K562 (cell line): ENCODE measurements around the gene AFAP1. TPM values are rescaled to one million over a fixed set of nuclear protein-coding genes. Genes with fewer than 3 reads are reported as not detected.

Source experiments
- ATAC-seq: fragments of 200-7000 bp; cut with Tn5 transposase; 3 replicates; pipeline ENCODE4 v1.9.1; 2020; ENCODE audit warnings: moderate library complexity
- BruUV-seq: library from RNA; stranded (reverse); fragments of 400-500 nt; replicated peaks from 2 replicates; lab custom pipeline; 2021; lab: Mats Ljungman, UMichigan
- CTCF ChIA-PET: fragments of 300-600 bp; formaldehyde crosslinking; extraction: SDS; loops from one replicate; lab custom pipeline; 2021; ENCODE audit warnings: low intra/inter-chr PET ratio; lab: Yijun Ruan, JAX
- POLR2A ChIA-PET: fragments of 300-600, 350-650 bp; sonication (Branson Sonifier 250); formaldehyde crosslinking; extraction: SDS; loops from one replicate; lab custom pipeline; 2021; ENCODE audit warnings: antibody characterized with exemption, inconsistent platforms; lab: Yijun Ruan, JAX
- DNase-seq, 4 experiments: peaks; one replicate each; pipeline versions ENCODE4 v3.0.0 to v3.0.0-alpha.2; 2011 to 2018; ENCODE audit warnings: low spot score in 3 of 4, mixed read lengths in 3 of 4; ENCODE audit errors: extremely low read depth in 1 of 4
- FAIRE-seq: peaks from 2 replicates; lab custom pipeline; 2011; peaks lifted over from hg19 to GRCh38; lab: Jason Lieb, UNC
- H2AFZ ChIP-seq: 2 replicates; pipeline ENCODE4 v1.6.0; 2011; ENCODE audit warnings: low read depth, low read length, control low read depth, inconsistent platforms
- H3K27ac ChIP-seq: fragments of 200-600 bp; 3 replicates; pipeline ENCODE4 v1.8.0; 2011; ENCODE audit warnings: low read depth, mild to moderate bottlenecking, control low read depth, inconsistent platforms, low read length, moderate library complexity, mixed read lengths; ENCODE audit errors: extremely low read depth
- H3K27me3 ChIP-seq, 2 experiments: fragments of 300-600 bp in 1 of 2; 2 replicates in 1 of 2; 3 replicates in 1 of 2; pipeline versions ENCODE4 v1.6.0 to v1.8.0; 2011; ENCODE audit warnings: inconsistent platforms in 2 of 2, low read length in 2 of 2, mild to moderate bottlenecking in 1 of 2, mixed read lengths in 1 of 2, moderate library complexity in 1 of 2; ENCODE audit not compliant: control insufficient read depth in 2 of 2, insufficient read depth in 2 of 2
- H3K36me3 ChIP-seq: fragments of 300-600 bp; 3 replicates; pipeline ENCODE4 v1.8.0; 2011; ENCODE audit warnings: mild to moderate bottlenecking, low read length, inconsistent platforms; ENCODE audit not compliant: control insufficient read depth, insufficient read depth
- H3K4me1 ChIP-seq, 2 experiments: fragments of 200-600 bp in 1 of 2; replicated peaks in 1 of 2; 2 replicates in 1 of 2; 3 replicates in 1 of 2; pipeline versions ENCODE4 v1.5.1 to v1.8.0; 2011; ENCODE audit warnings: inconsistent platforms in 2 of 2, low read length in 2 of 2, mild to moderate bottlenecking in 1 of 2, mixed read lengths in 1 of 2, moderate library complexity in 1 of 2; ENCODE audit not compliant: control insufficient read depth in 2 of 2, insufficient read depth in 2 of 2
- H3K4me2 ChIP-seq: 2 replicates; pipeline ENCODE4 v1.6.1; 2011; ENCODE audit warnings: low read length, control low read depth, inconsistent platforms, mixed read lengths; ENCODE audit not compliant: insufficient read depth
- H3K4me3 ChIP-seq: fragments of 200-600 bp; sonication (generic), shearing (Covaris generic); 2 replicates; pipeline ENCODE4 v1.5.1; 2016; ENCODE audit warnings: control low read depth, inconsistent platforms
- H3K79me2 ChIP-seq: fragments of 200-600 bp; 3 replicates; pipeline ENCODE4 v1.8.0; 2011; ENCODE audit warnings: low read length, inconsistent platforms; ENCODE audit not compliant: control insufficient read depth, insufficient read depth
- H3K9ac ChIP-seq, 2 experiments: 2 replicates each; pipeline versions ENCODE4 v1.6.0 to v1.6.1; 2011; ENCODE audit warnings: low read depth in 2 of 2, low read length in 2 of 2, control low read depth in 1 of 2, inconsistent platforms in 1 of 2, mild to moderate bottlenecking in 1 of 2, mixed read lengths in 1 of 2; ENCODE audit not compliant: insufficient read depth in 1 of 2
- H3K9me1 ChIP-seq: one replicate; pipeline ENCODE4 v1.6.0; 2011; ENCODE audit warnings: inconsistent platforms, mild to moderate bottlenecking, low read length, moderate library complexity; ENCODE audit not compliant: control insufficient read depth, insufficient read depth
- H3K9me3 ChIP-seq: replicated peaks from 2 replicates; pipeline ENCODE4 v1.5.1; 2011; ENCODE audit warnings: low read depth, low read length, inconsistent platforms; ENCODE audit not compliant: control insufficient read depth, insufficient read depth
- H4K20me1 ChIP-seq: replicated peaks from 2 replicates; pipeline ENCODE4 v1.6.1; 2011; ENCODE audit warnings: low read length, inconsistent platforms, mixed read lengths; ENCODE audit not compliant: control insufficient read depth, insufficient read depth
- BRD4 ChIP-seq: fragments of 200-600 bp; sonication (generic); IDR thresholded peaks from 2 replicates; pipeline ENCODE4 v1.6.1; 2017; ENCODE audit warnings: inconsistent platforms
- CHD4 ChIP-seq: fragments of 200-600 bp; sonication (generic); IDR thresholded peaks from 3 replicates; pipeline ENCODE4 v1.6.1; 2012; ENCODE audit warnings: low read depth, mild to moderate bottlenecking, mixed read lengths, low read length, inconsistent platforms; ENCODE audit not compliant: insufficient read depth, insufficient replicate concordance, poor library complexity, severe bottlenecking
- ETS2 ChIP-seq: IDR thresholded peaks from 2 replicates; pipeline ENCODE4 v1.6.1; 2016; ENCODE audit warnings: borderline replicate concordance, missing genetic modification characterization, mild to moderate bottlenecking, moderate library complexity, missing compliant biosample characterization; ENCODE audit not compliant: poor library complexity, severe bottlenecking
- IRF2 ChIP-seq: sonication (generic); formaldehyde crosslinking; IDR thresholded peaks from 2 replicates; pipeline ENCODE4 v1.8.1; 2022; ENCODE audit warnings: mild to moderate bottlenecking, missing genetic modification reagents
- L3MBTL2 ChIP-seq: fragments of 450-650 bp; IDR thresholded peaks from 2 replicates; pipeline ENCODE4 v1.6.1; 2016; ENCODE audit warnings: mild to moderate bottlenecking, moderate library complexity
- MAFF ChIP-seq: IDR thresholded peaks from 2 replicates; pipeline ENCODE4 v1.6.1; 2012; ENCODE audit warnings: low read length, improper control_type of control experiment
- MED1 ChIP-seq: sonication (generic); formaldehyde crosslinking; IDR thresholded peaks from 2 replicates; pipeline ENCODE4 v1.8.1; 2023; ENCODE audit warnings: missing genetic modification reagents, borderline replicate concordance
- NFRKB ChIP-seq: fragments of 450-650 bp; IDR thresholded peaks from 2 replicates; pipeline ENCODE4 v1.6.1; 2016; ENCODE audit warnings: low read depth
- NR2F6 ChIP-seq: fragments of 450-650 bp; formaldehyde crosslinking; IDR thresholded peaks from 2 replicates; pipeline ENCODE4 v1.4.0; 2020; ENCODE audit warnings: mild to moderate bottlenecking
- PHF8 ChIP-seq: fragments of 200-600 bp; sonication (generic); IDR thresholded peaks from 2 replicates; pipeline ENCODE4 v1.6.1; 2012; ENCODE audit warnings: mixed run types, mild to moderate bottlenecking, inconsistent platforms, low read length, moderate library complexity, borderline replicate concordance
- SPI1 ChIP-seq: IDR thresholded peaks from 2 replicates; pipeline ENCODE4 v1.6.1; 2011; ENCODE audit warnings: low read depth, low read length, control low read depth, borderline replicate concordance
- STAT5A ChIP-seq: IDR thresholded peaks from 2 replicates; pipeline ENCODE4 v1.6.1; 2012; ENCODE audit warnings: low read length, inconsistent platforms, borderline replicate concordance
- WGBS: fragments of 100-300 bp; shearing (Covaris generic); methylation state at CpG from one replicate; pipeline ENCODE4 v1.1.6; 2016; ENCODE audit warnings: low coverage, mixed read lengths; ENCODE audit not compliant: insufficient coverage; ENCODE audit errors: missing lambda C conversion rate; 5-methylcytosine and 5-hydroxymethylcytosine counted together
- in situ Hi-C: fragments of 300-500 bp; cut with MboI; formaldehyde crosslinking; loops from 4 replicates; pipeline ENCODE4 v1.15.0; 2018; ENCODE audit warnings: inconsistent platforms, mixed read lengths
- intact Hi-C: fragments of 100-400 bp; cut with micrococcal nuclease; formaldehyde crosslinking; loops from 2 replicates; pipeline ENCODE4 v1.14.2; 2022
- polyA plus RNA-seq, 8 experiments: library from polyadenylated mRNA; depleted of rRNA in 4 of 8; stranded (reverse) in 5 of 8; unstranded in 3 of 8; fragments of >200 nt; fragmentation: Nextera tagmentation in 2 of 8; fragmentation: Illumina TruSeq in 1 of 8; extraction: Ambion mirVana in 2 of 8; extraction: Trizol in 1 of 8; gene quantifications; 2 replicates each; pipeline versions ENCODE4 v1.2.1 to v1.2.3, GENCODE V29; 2011 to 2014; ENCODE audit warnings: inconsistent platforms in 1 of 8, missing spikeins in 1 of 8
- total RNA-seq, 7 experiments: library from RNA; depleted of rRNA in 6 of 7; stranded (reverse); fragments of >200 nt in 6 of 7; fragmentation: Illumina TruSeq in 2 of 7; extraction: Trizol in 2 of 7; gene quantifications; 2 replicates each; pipeline versions ENCODE4 v1.2.1 to v1.2.3, GENCODE V29; 2011 to 2021; ENCODE audit warnings: low replicate concordance in 1 of 7
- TF ChIP-seq, protein P1 (sequence below): sonication (generic); formaldehyde crosslinking; IDR thresholded peaks from 2 replicates; pipeline ENCODE4 v1.8.0; 2022; ENCODE audit warnings: missing genetic modification reagents, mild to moderate bottlenecking, borderline replicate concordance
- TF ChIP-seq, protein P2 (sequence below): fragments of 450-650 bp; formaldehyde crosslinking; IDR thresholded peaks from 2 replicates; pipeline ENCODE4 v1.4.0; 2020; ENCODE audit warnings: mild to moderate bottlenecking, moderate library complexity
- TF ChIP-seq, protein P3 (sequence below): fragments of 450-650 bp; IDR thresholded peaks from 2 replicates; pipeline ENCODE4 v1.6.1; 2016; ENCODE audit warnings: missing biosample characterization, missing genetic modification characterization
- TF ChIP-seq, protein P4 (sequence below): fragments of 200-400 bp; formaldehyde crosslinking; IDR thresholded peaks from 2 replicates; pipeline ENCODE4 v1.6.1; 2017; ENCODE audit warnings: mild to moderate bottlenecking, low read depth, low read length, moderate library complexity

The AFAP1 gene
- total and polyA plus RNA-seq, 9 of the 15 experiments (the other 6 are each of a cell fraction or from before 2014, with no cell fraction given): 0.07 to 0.42 (median 0.12) TPM; not detected in 1

DNA sequence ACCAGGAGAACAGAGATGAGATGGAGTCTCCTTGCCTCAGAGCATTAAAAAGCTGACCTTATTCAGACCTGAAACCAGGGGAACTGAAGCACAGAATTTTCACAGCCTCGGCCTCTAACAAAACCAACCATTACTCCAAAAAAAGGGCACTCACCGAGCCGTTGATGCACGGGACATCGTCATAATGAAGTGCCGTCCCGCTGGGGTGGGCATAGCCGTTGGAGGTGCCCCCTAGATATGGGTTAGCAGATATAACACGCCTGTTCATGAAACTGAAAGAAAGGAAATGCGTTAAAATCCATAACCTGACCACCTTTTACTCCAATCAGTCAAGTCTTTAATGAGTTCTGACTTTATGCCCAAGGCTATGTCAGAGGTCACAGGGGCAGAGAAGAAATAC lies 153.6 kb downstream of the AFAP1 start (continued):
- TF ChIP-seq L3MBTL2 (no peak), NFRKB (no peak), BRD4 (no peak), NR2F6 (CRISPR knock-in tag) (no peak), ETS2 (no peak)
- TF ChIP-seq, protein P1, sequence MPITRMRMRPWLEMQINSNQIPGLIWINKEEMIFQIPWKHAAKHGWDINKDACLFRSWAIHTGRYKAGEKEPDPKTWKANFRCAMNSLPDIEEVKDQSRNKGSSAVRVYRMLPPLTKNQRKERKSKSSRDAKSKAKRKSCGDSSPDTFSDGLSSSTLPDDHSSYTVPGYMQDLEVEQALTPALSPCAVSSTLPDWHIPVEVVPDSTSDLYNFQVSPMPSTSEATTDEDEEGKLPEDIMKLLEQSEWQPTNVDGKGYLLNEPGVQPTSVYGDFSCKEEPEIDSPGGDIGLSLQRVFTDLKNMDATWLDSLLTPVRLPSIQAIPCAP: no peak

DNA sequence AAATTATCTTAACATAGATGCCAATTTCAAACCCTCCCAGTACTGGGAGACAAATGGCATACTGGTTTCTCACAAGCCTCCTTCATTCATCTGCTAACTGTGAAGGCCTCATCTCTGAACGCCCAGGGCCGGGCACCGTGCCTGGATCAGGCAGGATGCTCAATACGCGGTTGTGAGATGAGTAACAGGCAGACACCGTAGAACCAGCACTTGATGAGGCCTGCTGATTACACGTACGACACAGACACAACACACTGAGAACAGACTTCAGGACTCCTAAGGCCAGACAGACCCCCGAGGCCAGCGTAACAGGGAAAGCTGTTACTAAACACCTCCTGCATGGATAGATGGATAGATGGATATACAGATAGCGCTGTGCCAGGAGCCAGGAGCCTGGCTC lies 154.6 kb downstream of the AFAP1 start:
- no peaks in the 10 kb centered on the region for H3K79me2 ChIP-seq
- no peaks in the 10 kb centered on the region for H3K36me3 ChIP-seq
- H3K27me3 ChIP-seq: peaks cover 5 to 40% of the 10 kb centered on the region in 2 experiments; a peak in 4 of 5 replicates
- ATAC-seq: no peak
- H3K4me1 ChIP-seq: no peaks in the 10 kb centered on the region; a peak in 2 of 5 replicates
- no peak overlapping the region for H3K27ac ChIP-seq
- no peak overlapping the region for H3K9ac ChIP-seq
- intact Hi-C loops: no loop called here
- H3K4me2 ChIP-seq: no peak overlapping the region
- ChIA-PET POLR2A (no interaction called here), CTCF (no interaction called here)
- no peak for FAIRE-seq
- 12% methylated on average over 11 of the region's 11 CpGs for WGBS
- DNase-seq: no peak
- H2AFZ ChIP-seq: no peak overlapping the region
- no peaks in the 10 kb centered on the region for H3K9me3 ChIP-seq
- BruUV-seq: no TSS peak
- no peaks in the 10 kb centered on the region for H3K9me1 ChIP-seq
- TF ChIP-seq PHF8: no peak
- TF ChIP-seq, protein P2, sequence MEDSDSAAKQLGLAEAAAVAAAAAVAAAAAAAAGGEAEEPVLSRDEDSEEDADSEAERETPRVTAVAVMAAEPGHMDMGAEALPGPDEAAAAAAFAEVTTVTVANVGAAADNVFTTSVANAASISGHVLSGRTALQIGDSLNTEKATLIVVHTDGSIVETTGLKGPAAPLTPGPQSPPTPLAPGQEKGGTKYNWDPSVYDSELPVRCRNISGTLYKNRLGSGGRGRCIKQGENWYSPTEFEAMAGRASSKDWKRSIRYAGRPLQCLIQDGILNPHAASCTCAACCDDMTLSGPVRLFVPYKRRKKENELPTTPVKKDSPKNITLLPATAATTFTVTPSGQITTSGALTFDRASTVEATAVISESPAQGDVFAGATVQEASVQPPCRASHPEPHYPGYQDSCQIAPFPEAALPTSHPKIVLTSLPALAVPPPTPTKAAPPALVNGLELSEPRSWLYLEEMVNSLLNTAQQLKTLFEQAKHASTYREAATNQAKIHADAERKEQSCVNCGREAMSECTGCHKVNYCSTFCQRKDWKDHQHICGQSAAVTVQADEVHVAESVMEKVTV (CRISPR knock-in tag): no peak
- TF ChIP-seq, protein P3, sequence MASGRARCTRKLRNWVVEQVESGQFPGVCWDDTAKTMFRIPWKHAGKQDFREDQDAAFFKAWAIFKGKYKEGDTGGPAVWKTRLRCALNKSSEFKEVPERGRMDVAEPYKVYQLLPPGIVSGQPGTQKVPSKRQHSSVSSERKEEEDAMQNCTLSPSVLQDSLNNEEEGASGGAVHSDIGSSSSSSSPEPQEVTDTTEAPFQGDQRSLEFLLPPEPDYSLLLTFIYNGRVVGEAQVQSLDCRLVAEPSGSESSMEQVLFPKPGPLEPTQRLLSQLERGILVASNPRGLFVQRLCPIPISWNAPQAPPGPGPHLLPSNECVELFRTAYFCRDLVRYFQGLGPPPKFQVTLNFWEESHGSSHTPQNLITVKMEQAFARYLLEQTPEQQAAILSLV (tag): no peak
- TF ChIP-seq MAFF: no peak
- no peak for TF ChIP-seq MED1 (CRISPR knock-in tag)
- no peak for TF ChIP-seq SPI1
- TF ChIP-seq CHD4: no peak
- TF ChIP-seq IRF2 (CRISPR knock-in tag): no peak
- no peak for TF ChIP-seq STAT5A
- TF ChIP-seq, protein P4, sequence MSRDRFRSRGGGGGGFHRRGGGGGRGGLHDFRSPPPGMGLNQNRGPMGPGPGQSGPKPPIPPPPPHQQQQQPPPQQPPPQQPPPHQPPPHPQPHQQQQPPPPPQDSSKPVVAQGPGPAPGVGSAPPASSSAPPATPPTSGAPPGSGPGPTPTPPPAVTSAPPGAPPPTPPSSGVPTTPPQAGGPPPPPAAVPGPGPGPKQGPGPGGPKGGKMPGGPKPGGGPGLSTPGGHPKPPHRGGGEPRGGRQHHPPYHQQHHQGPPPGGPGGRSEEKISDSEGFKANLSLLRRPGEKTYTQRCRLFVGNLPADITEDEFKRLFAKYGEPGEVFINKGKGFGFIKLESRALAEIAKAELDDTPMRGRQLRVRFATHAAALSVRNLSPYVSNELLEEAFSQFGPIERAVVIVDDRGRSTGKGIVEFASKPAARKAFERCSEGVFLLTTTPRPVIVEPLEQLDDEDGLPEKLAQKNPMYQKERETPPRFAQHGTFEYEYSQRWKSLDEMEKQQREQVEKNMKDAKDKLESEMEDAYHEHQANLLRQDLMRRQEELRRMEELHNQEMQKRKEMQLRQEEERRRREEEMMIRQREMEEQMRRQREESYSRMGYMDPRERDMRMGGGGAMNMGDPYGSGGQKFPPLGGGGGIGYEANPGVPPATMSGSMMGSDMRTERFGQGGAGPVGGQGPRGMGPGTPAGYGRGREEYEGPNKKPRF: no peak
- in situ Hi-C loops: no loop called here
- no peaks in the 10 kb centered on the region; the same call in 1 of the 2 replicates for H4K20me1 ChIP-seq
- H3K4me3 ChIP-seq: no peak overlapping the region
